WTC11 (cell line): ENCODE data around the gene LDAH.

Source experiments
- ATF3 ChIP-seq: sonication (generic); formaldehyde crosslinking; conservative IDR thresholded peaks from 2 replicates; pipeline ENCODE4 v1.8.1; 2022; ENCODE audit warnings: mild to moderate bottlenecking, missing genetic modification reagents
- MYBL2 ChIP-seq: sonication (generic); formaldehyde crosslinking; IDR thresholded peaks from 2 replicates; pipeline ENCODE4 v1.8.1; 2023; ENCODE audit warnings: mild to moderate bottlenecking, moderate library complexity, missing genetic modification reagents
- TCF7 ChIP-seq: sonication (generic); formaldehyde crosslinking; IDR thresholded peaks from 2 replicates; pipeline ENCODE4 v1.8.0; 2022; ENCODE audit warnings: mild to moderate bottlenecking, low read depth, missing genetic modification reagents, moderate library complexity
- TEAD4 ChIP-seq: sonication (generic); formaldehyde crosslinking; IDR thresholded peaks from 2 replicates; pipeline ENCODE4 v1.8.0; 2022; ENCODE audit warnings: mild to moderate bottlenecking, missing genetic modification reagents
- USF1 ChIP-seq: sonication (generic); formaldehyde crosslinking; IDR thresholded peaks from 2 replicates; pipeline ENCODE4 v1.8.0; 2022; ENCODE audit warnings: mild to moderate bottlenecking, missing genetic modification reagents
- USF2 ChIP-seq: sonication (generic); formaldehyde crosslinking; IDR thresholded peaks from 2 replicates; pipeline ENCODE4 v1.8.1; 2023; ENCODE audit warnings: mild to moderate bottlenecking, missing genetic modification reagents, moderate library complexity
- TF ChIP-seq, protein P1 (sequence below): sonication (generic); formaldehyde crosslinking; IDR thresholded peaks from 2 replicates; pipeline ENCODE4 v1.8.0; 2022; ENCODE audit warnings: mild to moderate bottlenecking, missing genetic modification reagents
- TF ChIP-seq, protein P2 (sequence below): fragments of 200-600 bp; IDR thresholded peaks from 2 replicates; pipeline ENCODE4 v1.8.0; 2022; ENCODE audit warnings: antibody characterized with exemption
- TF ChIP-seq, protein P3 (sequence below): sonication (generic); formaldehyde crosslinking; IDR thresholded peaks from 2 replicates; pipeline ENCODE4 v1.8.1; 2023; ENCODE audit warnings: mild to moderate bottlenecking, moderate library complexity, missing genetic modification reagents
- TF ChIP-seq, protein P4 (sequence below): sonication (generic); formaldehyde crosslinking; IDR thresholded peaks from 2 replicates; pipeline ENCODE4 v1.8.0; 2023; ENCODE audit warnings: mild to moderate bottlenecking, missing genetic modification reagents
- TF ChIP-seq, protein P5 (sequence below): sonication (generic); formaldehyde crosslinking; IDR thresholded peaks from 2 replicates; pipeline ENCODE4 v1.8.1; 2023; ENCODE audit warnings: mild to moderate bottlenecking, missing genetic modification reagents, borderline replicate concordance

GRCh38 chr2:20645301-20645701, 177.6 kb downstream of the LDAH start:
- TF ChIP-seq, protein P1, sequence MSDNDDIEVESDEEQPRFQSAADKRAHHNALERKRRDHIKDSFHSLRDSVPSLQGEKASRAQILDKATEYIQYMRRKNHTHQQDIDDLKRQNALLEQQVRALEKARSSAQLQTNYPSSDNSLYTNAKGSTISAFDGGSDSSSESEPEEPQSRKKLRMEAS (CRISPR knock-in tag): no peak
- TF ChIP-seq TCF7 (CRISPR knock-in tag) (no peak), MYBL2 (CRISPR knock-in tag) (no peak), TEAD4 (CRISPR knock-in tag) (no peak), USF2 (CRISPR knock-in tag) (no peak), ATF3 (CRISPR knock-in tag) (no peak), USF1 (CRISPR knock-in tag) (no peak)
- TF ChIP-seq, protein P2, sequence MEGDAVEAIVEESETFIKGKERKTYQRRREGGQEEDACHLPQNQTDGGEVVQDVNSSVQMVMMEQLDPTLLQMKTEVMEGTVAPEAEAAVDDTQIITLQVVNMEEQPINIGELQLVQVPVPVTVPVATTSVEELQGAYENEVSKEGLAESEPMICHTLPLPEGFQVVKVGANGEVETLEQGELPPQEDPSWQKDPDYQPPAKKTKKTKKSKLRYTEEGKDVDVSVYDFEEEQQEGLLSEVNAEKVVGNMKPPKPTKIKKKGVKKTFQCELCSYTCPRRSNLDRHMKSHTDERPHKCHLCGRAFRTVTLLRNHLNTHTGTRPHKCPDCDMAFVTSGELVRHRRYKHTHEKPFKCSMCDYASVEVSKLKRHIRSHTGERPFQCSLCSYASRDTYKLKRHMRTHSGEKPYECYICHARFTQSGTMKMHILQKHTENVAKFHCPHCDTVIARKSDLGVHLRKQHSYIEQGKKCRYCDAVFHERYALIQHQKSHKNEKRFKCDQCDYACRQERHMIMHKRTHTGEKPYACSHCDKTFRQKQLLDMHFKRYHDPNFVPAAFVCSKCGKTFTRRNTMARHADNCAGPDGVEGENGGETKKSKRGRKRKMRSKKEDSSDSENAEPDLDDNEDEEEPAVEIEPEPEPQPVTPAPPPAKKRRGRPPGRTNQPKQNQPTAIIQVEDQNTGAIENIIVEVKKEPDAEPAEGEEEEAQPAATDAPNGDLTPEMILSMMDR: no peak
- TF ChIP-seq, protein P3, sequence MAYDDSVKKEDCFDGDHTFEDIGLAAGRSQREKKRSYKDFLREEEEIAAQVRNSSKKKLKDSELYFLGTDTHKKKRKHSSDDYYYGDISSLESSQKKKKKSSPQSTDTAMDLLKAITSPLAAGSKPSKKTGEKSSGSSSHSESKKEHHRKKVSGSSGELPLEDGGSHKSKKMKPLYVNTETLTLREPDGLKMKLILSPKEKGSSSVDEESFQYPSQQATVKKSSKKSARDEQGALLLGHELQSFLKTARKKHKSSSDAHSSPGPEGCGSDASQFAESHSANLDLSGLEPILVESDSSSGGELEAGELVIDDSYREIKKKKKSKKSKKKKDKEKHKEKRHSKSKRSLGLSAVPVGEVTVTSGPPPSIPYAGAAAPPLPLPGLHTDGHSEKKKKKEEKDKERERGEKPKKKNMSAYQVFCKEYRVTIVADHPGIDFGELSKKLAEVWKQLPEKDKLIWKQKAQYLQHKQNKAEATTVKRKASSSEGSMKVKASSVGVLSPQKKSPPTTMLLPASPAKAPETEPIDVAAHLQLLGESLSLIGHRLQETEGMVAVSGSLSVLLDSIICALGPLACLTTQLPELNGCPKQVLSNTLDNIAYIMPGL (CRISPR knock-in tag): no peak
- TF ChIP-seq, protein P4, sequence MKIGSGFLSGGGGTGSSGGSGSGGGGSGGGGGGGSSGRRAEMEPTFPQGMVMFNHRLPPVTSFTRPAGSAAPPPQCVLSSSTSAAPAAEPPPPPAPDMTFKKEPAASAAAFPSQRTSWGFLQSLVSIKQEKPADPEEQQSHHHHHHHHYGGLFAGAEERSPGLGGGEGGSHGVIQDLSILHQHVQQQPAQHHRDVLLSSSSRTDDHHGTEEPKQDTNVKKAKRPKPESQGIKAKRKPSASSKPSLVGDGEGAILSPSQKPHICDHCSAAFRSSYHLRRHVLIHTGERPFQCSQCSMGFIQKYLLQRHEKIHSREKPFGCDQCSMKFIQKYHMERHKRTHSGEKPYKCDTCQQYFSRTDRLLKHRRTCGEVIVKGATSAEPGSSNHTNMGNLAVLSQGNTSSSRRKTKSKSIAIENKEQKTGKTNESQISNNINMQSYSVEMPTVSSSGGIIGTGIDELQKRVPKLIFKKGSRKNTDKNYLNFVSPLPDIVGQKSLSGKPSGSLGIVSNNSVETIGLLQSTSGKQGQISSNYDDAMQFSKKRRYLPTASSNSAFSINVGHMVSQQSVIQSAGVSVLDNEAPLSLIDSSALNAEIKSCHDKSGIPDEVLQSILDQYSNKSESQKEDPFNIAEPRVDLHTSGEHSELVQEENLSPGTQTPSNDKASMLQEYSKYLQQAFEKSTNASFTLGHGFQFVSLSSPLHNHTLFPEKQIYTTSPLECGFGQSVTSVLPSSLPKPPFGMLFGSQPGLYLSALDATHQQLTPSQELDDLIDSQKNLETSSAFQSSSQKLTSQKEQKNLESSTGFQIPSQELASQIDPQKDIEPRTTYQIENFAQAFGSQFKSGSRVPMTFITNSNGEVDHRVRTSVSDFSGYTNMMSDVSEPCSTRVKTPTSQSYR (CRISPR knock-in tag): no peak
- TF ChIP-seq, protein P5, sequence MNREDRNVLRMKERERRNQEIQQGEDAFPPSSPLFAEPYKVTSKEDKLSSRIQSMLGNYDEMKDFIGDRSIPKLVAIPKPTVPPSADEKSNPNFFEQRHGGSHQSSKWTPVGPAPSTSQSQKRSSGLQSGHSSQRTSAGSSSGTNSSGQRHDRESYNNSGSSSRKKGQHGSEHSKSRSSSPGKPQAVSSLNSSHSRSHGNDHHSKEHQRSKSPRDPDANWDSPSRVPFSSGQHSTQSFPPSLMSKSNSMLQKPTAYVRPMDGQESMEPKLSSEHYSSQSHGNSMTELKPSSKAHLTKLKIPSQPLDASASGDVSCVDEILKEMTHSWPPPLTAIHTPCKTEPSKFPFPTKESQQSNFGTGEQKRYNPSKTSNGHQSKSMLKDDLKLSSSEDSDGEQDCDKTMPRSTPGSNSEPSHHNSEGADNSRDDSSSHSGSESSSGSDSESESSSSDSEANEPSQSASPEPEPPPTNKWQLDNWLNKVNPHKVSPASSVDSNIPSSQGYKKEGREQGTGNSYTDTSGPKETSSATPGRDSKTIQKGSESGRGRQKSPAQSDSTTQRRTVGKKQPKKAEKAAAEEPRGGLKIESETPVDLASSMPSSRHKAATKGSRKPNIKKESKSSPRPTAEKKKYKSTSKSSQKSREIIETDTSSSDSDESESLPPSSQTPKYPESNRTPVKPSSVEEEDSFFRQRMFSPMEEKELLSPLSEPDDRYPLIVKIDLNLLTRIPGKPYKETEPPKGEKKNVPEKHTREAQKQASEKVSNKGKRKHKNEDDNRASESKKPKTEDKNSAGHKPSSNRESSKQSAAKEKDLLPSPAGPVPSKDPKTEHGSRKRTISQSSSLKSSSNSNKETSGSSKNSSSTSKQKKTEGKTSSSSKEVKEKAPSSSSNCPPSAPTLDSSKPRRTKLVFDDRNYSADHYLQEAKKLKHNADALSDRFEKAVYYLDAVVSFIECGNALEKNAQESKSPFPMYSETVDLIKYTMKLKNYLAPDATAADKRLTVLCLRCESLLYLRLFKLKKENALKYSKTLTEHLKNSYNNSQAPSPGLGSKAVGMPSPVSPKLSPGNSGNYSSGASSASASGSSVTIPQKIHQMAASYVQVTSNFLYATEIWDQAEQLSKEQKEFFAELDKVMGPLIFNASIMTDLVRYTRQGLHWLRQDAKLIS: no peak
